ENCODE measurements around the gene MYH16.

GRCh38 chr7:99243751-99244337 is 28.8 kb upstream of the MYH16 start:
- TF ChIP-seq EZH2 (IDR thresholded peaks at IDR 0.05; ENCODE audit: low read length, unreplicated experiment) (no peak), EZH2phosphoT487 (IDR thresholded peaks at IDR 0.05; ENCODE audit: borderline replicate concordance, low read length) (no peak)
